Measurements from ENCODE around the gene PIBF1.

- no peak for TF ChIP-seq POLR2AphosphoS5 (IDR thresholded peaks at IDR 0.05; ENCODE audit: low read depth, low read length)
- TF ChIP-seq REST (IDR thresholded peaks at IDR 0.05; ENCODE audit: insufficient read depth in 1 of 2, low read depth in 2 of 2, low read length in 2 of 2) = no peak
- no peak for TF ChIP-seq TAF1 (IDR thresholded peaks at IDR 0.05; ENCODE audit: borderline replicate concordance, insufficient read depth, low read length)
These were observed 274.1 kb downstream of the PIBF1 start for GRCh38 chr13:73055813-73056564.

All from PFSK-1 (cell line).